Astrocyte (in vitro differentiated cells and primary cell): ENCODE data around the gene ASPHD1. TPM values are rescaled to one million over a fixed set of nuclear protein-coding genes. Genes with fewer than 3 reads are reported as not detected.
A peak's percentile ranks its signal among the peaks of the same experiment; 100 is the strongest.

Source experiments
- DNase-seq: peaks from one replicate; pipeline ENCODE4 v3.0.0-alpha.2; 2010; ENCODE audit warnings: low read depth
- FAIRE-seq: peaks from 2 replicates; lab custom pipeline; 2011; peaks lifted over from hg19 to GRCh38; lab: Jason Lieb, UNC
- H2AFZ ChIP-seq: 2 replicates; pipeline ENCODE4 v1.6.0; 2012; ENCODE audit warnings: low read depth, low read length, inconsistent platforms
- H3K27ac ChIP-seq: 2 replicates; pipeline ENCODE4 v1.5.1; 2011; ENCODE audit warnings: low read depth, low read length, inconsistent platforms
- H3K27me3 ChIP-seq: 2 replicates; pipeline ENCODE4 v1.6.0; 2011; ENCODE audit warnings: low read length, inconsistent platforms; ENCODE audit not compliant: insufficient read depth
- H3K36me3 ChIP-seq: 2 replicates; pipeline ENCODE4 v1.5.1; 2011; ENCODE audit warnings: low read length, inconsistent platforms; ENCODE audit not compliant: insufficient read depth
- H3K4me1 ChIP-seq: 2 replicates; pipeline ENCODE4 v1.5.1; 2011; ENCODE audit warnings: low read length, inconsistent platforms; ENCODE audit not compliant: insufficient read depth
- H3K4me2 ChIP-seq: 2 replicates; pipeline ENCODE4 v1.6.0; 2012; ENCODE audit warnings: low read length, inconsistent platforms
- H3K4me3 ChIP-seq: 2 replicates; pipeline ENCODE4 v1.5.1; 2011; ENCODE audit warnings: low read depth, mild to moderate bottlenecking, low read length, inconsistent platforms; ENCODE audit not compliant: insufficient read depth
- H3K79me2 ChIP-seq: 2 replicates; pipeline ENCODE4 v1.6.0; 2012; ENCODE audit warnings: mild to moderate bottlenecking, low read length, inconsistent platforms; ENCODE audit not compliant: insufficient read depth
- H3K9ac ChIP-seq: 2 replicates; pipeline ENCODE4 v1.6.0; 2012; ENCODE audit warnings: mild to moderate bottlenecking, low read length, inconsistent platforms
- H3K9me3 ChIP-seq: 2 replicates; pipeline ENCODE4 v1.5.1; 2012; ENCODE audit warnings: low read depth, mild to moderate bottlenecking, low read length, inconsistent platforms; ENCODE audit not compliant: insufficient read depth
- H4K20me1 ChIP-seq: 2 replicates; pipeline ENCODE4 v1.6.0; 2012; ENCODE audit warnings: low read length, inconsistent platforms; ENCODE audit not compliant: insufficient read depth
- H3K27ac Mint-ChIP-seq: one replicate; pipeline ENCODE4 v1.8.0; 2021; ENCODE audit warnings: mild to moderate bottlenecking, mixed read lengths; ENCODE audit not compliant: unreplicated experiment
- H3K27me3 Mint-ChIP-seq: one replicate; pipeline ENCODE4 v1.8.0; 2021; ENCODE audit warnings: low read depth, mixed read lengths; ENCODE audit not compliant: unreplicated experiment
- H3K36me3 Mint-ChIP-seq: one replicate; pipeline ENCODE4 v1.8.0; 2021; ENCODE audit warnings: low read depth, mixed read lengths; ENCODE audit not compliant: unreplicated experiment
- H3K4me1 Mint-ChIP-seq: one replicate; pipeline ENCODE4 v1.8.0; 2021; ENCODE audit warnings: low read depth, mixed read lengths; ENCODE audit not compliant: unreplicated experiment
- H3K4me3 Mint-ChIP-seq: one replicate; pipeline ENCODE4 v1.8.0; 2021; ENCODE audit warnings: mild to moderate bottlenecking, moderate library complexity, mixed read lengths; ENCODE audit not compliant: unreplicated experiment
- H3K9me3 Mint-ChIP-seq: one replicate; pipeline ENCODE4 v1.8.0; 2021; ENCODE audit warnings: mild to moderate bottlenecking, mixed read lengths; ENCODE audit not compliant: unreplicated experiment
- EZH2 ChIP-seq: IDR thresholded peaks from 2 replicates; pipeline ENCODE4 v1.6.1; 2012; ENCODE audit warnings: mild to moderate bottlenecking, low read length, inconsistent platforms; ENCODE audit not compliant: insufficient read depth
- total RNA-seq: library from RNA; stranded (reverse); gene quantifications from 2 replicates; pipeline ENCODE4 v1.2.1, GENCODE V29; 2021
- TF ChIP-seq, protein P1 (sequence below): IDR thresholded peaks from 2 replicates; pipeline ENCODE4 v1.5.1; 2011; ENCODE audit warnings: low read depth, mild to moderate bottlenecking, inconsistent platforms, low read length, moderate library complexity; ENCODE audit not compliant: insufficient read depth

Gene ASPHD1
- total RNA-seq, 1 donor from 2014 or later = 43.3 TPM

DNA sequence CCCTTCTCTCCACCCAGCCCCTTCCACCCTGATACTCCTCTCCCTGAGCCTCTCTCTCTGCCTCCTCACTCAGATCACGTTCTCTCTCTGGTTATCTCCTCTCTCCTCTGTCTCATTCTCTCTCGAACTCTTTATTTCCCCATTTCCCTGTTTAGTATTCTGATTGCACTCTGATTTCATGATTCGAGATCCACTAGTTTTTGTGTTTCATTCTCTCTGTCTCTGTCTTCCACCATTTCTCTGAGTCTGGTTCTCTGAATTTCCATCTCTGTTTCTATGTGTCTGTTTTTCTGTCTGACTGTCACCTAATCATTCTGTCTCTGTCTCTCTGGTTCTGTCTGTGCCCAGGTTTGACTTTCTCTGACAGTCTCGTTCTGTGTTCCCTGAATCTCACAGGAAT is 3.0 kb upstream of the ASPHD1 start:
- no peak overlapping the region for H3K27ac ChIP-seq

DNA sequence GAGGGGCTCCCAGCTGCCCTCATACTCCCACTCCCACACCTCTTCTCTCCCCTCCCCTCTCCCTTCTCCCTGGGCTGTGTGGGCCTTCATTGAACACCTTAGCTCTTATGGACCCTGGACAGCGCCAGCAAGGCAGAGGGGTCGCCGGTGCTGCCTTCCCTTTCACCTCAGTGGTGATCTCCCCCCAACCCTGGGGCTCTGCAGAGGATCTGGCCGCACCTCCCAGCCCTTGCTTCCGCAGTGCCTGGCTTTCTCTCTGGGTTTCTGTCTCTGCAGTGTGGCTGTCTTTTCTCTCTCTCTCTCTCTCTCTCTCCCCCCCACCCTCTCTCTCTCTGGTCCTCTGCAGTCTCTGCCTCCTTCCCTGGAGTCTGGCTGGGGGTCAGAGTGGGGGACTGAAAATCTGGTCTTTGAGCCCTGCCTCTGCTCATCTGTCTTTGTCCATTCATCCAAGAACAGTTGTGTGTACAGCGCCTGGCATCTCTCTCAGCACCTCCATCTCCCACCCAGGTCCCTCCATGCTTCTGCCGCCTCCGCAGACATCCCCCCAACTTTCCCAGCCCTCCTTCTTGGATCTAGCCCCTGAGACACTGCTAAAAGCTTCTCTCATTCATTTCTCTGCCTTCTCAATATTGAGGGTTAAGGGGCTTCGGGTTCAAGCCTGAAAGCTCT is 2.0 kb upstream of the ASPHD1 start:
- FAIRE-seq (no peak), DNase-seq (no peak)
- H3K4me1 ChIP-seq = peaks cover 23% of the 10 kb centered on the region
- H3K27me3 Mint-ChIP-seq = no peaks in the 10 kb centered on the region
- no peaks in the 10 kb centered on the region for H3K36me3 ChIP-seq
- peaks cover 14% of the 10 kb centered on the region for H3K4me1 Mint-ChIP-seq
- peak overlapping the region; percentile 73 for H3K9ac ChIP-seq
- peak overlapping the region; percentile 59 for H3K4me3 ChIP-seq
- H4K20me1 ChIP-seq = peaks cover 15% of the 10 kb centered on the region
- H3K9me3 Mint-ChIP-seq = no peaks in the 10 kb centered on the region
- H3K4me2 ChIP-seq = peak overlapping the region; percentile 100
- H3K27ac ChIP-seq = no peak overlapping the region
- peaks cover 4% of the 10 kb centered on the region for H3K79me2 ChIP-seq
- no peak for TF ChIP-seq EZH2
- TF ChIP-seq, protein P1, sequence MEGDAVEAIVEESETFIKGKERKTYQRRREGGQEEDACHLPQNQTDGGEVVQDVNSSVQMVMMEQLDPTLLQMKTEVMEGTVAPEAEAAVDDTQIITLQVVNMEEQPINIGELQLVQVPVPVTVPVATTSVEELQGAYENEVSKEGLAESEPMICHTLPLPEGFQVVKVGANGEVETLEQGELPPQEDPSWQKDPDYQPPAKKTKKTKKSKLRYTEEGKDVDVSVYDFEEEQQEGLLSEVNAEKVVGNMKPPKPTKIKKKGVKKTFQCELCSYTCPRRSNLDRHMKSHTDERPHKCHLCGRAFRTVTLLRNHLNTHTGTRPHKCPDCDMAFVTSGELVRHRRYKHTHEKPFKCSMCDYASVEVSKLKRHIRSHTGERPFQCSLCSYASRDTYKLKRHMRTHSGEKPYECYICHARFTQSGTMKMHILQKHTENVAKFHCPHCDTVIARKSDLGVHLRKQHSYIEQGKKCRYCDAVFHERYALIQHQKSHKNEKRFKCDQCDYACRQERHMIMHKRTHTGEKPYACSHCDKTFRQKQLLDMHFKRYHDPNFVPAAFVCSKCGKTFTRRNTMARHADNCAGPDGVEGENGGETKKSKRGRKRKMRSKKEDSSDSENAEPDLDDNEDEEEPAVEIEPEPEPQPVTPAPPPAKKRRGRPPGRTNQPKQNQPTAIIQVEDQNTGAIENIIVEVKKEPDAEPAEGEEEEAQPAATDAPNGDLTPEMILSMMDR = no peak
- peak overlapping the region; percentile 30 for H3K27ac Mint-ChIP-seq
- no peak overlapping the region for H2AFZ ChIP-seq
- H3K36me3 Mint-ChIP-seq = peaks cover 4% of the 10 kb centered on the region
- peak overlapping the region; percentile 90 for H3K4me3 Mint-ChIP-seq
- H3K27me3 ChIP-seq = peaks cover 7% of the 10 kb centered on the region
- H3K9me3 ChIP-seq = no peaks in the 10 kb centered on the region

More for the DNA sequence above, 3.0 kb upstream of the ASPHD1 start:
- Histone ChIP-seq H2AFZ (no peak overlapping the region), H3K9me3 (no peaks in the 10 kb centered on the region), H3K9ac (no peak overlapping the region), H3K4me2 (no peak overlapping the region), H3K4me3 (no peak overlapping the region), H3K36me3 (no peaks in the 10 kb centered on the region), H4K20me1 (peaks cover 15% of the 10 kb centered on the region), H3K4me1 (peaks cover 23% of the 10 kb centered on the region), H3K79me2 (peaks cover 4% of the 10 kb centered on the region), H3K27me3 (peaks cover 7% of the 10 kb centered on the region)
- FAIRE-seq (no peak), DNase-seq (no peak)
- Mint-ChIP-seq H3K27me3 (no peaks in the 10 kb centered on the region), H3K4me1 (peaks cover 13% of the 10 kb centered on the region), H3K4me3 (no peak overlapping the region), H3K9me3 (no peaks in the 10 kb centered on the region), H3K27ac (no peak overlapping the region), H3K36me3 (peaks cover 7% of the 10 kb centered on the region)
- TF ChIP-seq, protein P1 = no peak
- TF ChIP-seq EZH2 = no peak
